ENCODE measurements around the gene UNKL.

UNKL gene

GRCh38 chr16:1346422-1347285 lies 67.8 kb downstream of the UNKL start:
- Mint-ChIP-seq H3K4me1 (peaks cover 5% of the 10 kb centered on the region), H3K4me3 (no peak overlapping the region), H3K36me3 (ENCODE audit: low read depth) (no peaks in the 10 kb centered on the region), H3K27me3 (ENCODE audit: low read depth) (peaks cover 21% of the 10 kb centered on the region), H3K9me3 (no peaks in the 10 kb centered on the region), H3K27ac (no peak overlapping the region)
- TF ChIP-seq CTCF (IDR thresholded peaks at IDR 0.05; ENCODE audit: unreplicated experiment in 3 of 3), result no peak

GRCh38 chr16:1345651-1346421 lies 68.7 kb downstream of the UNKL start:
- no peak for TF ChIP-seq CTCF (IDR thresholded peaks at IDR 0.05; ENCODE audit: unreplicated experiment in 3 of 3)
- Mint-ChIP-seq H3K4me3 (no peak overlapping the region), H3K36me3 (ENCODE audit: low read depth) (no peaks in the 10 kb centered on the region), H3K9me3 (no peaks in the 10 kb centered on the region), H3K27ac (no peak overlapping the region), H3K4me1 (peaks cover 5% of the 10 kb centered on the region), H3K27me3 (ENCODE audit: low read depth) (peaks cover 21% of the 10 kb centered on the region)

- Mint-ChIP-seq H3K9me3 (no peaks in the 10 kb centered on the region), H3K27me3 (ENCODE audit: low read depth) (peaks cover 21% of the 10 kb centered on the region), H3K27ac (no peak overlapping the region), H3K4me3 (no peak overlapping the region), H3K36me3 (ENCODE audit: low read depth) (no peaks in the 10 kb centered on the region), H3K4me1 (peaks cover 5% of the 10 kb centered on the region)
- TF ChIP-seq CTCF (IDR thresholded peaks at IDR 0.05; ENCODE audit: unreplicated experiment in 3 of 3), result no peak
Measured at GRCh38 chr16:1345087-1345486, 69.4 kb downstream of the UNKL start.

- Mint-ChIP-seq H3K4me1 (peaks cover 5% of the 10 kb centered on the region), H3K4me3 (no peak overlapping the region), H3K27ac (no peak overlapping the region), H3K36me3 (ENCODE audit: low read depth) (no peaks in the 10 kb centered on the region), H3K9me3 (no peaks in the 10 kb centered on the region), H3K27me3 (ENCODE audit: low read depth) (peaks cover 21% of the 10 kb centered on the region)
- TF ChIP-seq CTCF (IDR thresholded peaks at IDR 0.05; ENCODE audit: unreplicated experiment in 3 of 3), result no peak
Measured at GRCh38 chr16:1344499-1344898, 70.0 kb downstream of the UNKL start.

- H3K9me3 Mint-ChIP-seq, result no peaks in the 10 kb centered on the region
- H3K27me3 Mint-ChIP-seq (ENCODE audit: low read depth), result peaks cover 21% of the 10 kb centered on the region
- H3K36me3 Mint-ChIP-seq (ENCODE audit: low read depth), result no peaks in the 10 kb centered on the region
- H3K4me1 Mint-ChIP-seq, result peaks cover 5% of the 10 kb centered on the region
- H3K4me3 Mint-ChIP-seq, result peak overlapping the region; percentile 61 to 84 (median 80)
- TF ChIP-seq CTCF (IDR thresholded peaks at IDR 0.05; ENCODE audit: unreplicated experiment in 3 of 3), result no peak
- H3K27ac Mint-ChIP-seq, result no peak overlapping the region
Measured at GRCh38 chr16:1343428-1344242, 70.9 kb downstream of the UNKL start.

Data from nephron (organoid).